Measurements from ENCODE around the gene EPSTI1. TPM values are rescaled to one million over a fixed set of nuclear protein-coding genes. Genes with fewer than 3 reads are reported as not detected.

Gene EPSTI1
- polyA plus RNA-seq, 1 donor = 85.1 TPM

DNA sequence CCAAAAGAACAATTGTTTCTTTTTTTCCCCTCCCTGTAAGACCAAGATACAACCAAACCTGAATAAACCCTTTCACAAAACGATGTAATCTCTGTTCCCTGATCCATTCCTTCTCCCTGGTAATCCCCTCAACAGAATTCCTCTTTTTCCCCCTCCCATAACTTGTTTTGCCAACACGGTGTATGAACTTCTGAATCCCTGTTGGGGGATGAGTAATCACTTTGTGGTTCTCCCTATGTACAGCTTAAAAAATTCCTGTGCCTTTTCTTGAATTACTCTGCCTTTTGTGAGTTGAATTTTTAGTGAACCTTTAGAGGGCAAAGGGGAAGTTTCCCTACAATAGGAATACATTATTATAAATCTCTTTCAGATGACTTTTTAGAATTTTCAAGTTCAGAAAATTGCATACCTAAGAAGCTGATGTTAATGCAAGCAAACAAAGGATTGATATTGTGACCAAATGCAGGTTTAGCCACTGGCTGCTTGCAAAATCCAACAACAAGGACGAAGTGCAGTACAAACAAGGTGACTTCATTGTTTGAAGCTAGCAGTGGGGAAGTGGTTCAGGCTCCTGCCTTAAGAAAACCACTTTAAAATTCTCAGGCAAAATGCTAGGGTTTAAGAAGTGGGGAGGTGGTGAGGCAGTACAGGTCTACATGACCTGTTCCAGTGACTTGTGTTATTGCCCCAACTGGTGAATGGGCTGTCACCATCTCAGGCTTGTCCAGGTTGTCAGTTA, 15.0 kb upstream of the EPSTI1 start:
- Histone ChIP-seq H3K9me3 (ENCODE audit: control insufficient read depth, low read depth, low read length) (no peaks in the 10 kb centered on the region), H3K27me3 (ENCODE audit: control insufficient read depth, insufficient read depth, low read length) (no peaks in the 10 kb centered on the region), H3K4me1 (ENCODE audit: control insufficient read depth, insufficient read depth, low read length) (no peaks in the 10 kb centered on the region), H3K4me3 (ENCODE audit: low read length) (no peak overlapping the region), H3K36me3 (ENCODE audit: control insufficient read depth, insufficient read depth, low read length) (no peaks in the 10 kb centered on the region), H3K27ac (ENCODE audit: low read length) (no peak overlapping the region)
- 67% methylated on average over 1 of the region's 3 CpGs for WGBS (ENCODE audit: insufficient coverage, low lambda C conversion rate)
- DNase-seq = peak in 1 of 2 donors; percentile 33

DNA sequence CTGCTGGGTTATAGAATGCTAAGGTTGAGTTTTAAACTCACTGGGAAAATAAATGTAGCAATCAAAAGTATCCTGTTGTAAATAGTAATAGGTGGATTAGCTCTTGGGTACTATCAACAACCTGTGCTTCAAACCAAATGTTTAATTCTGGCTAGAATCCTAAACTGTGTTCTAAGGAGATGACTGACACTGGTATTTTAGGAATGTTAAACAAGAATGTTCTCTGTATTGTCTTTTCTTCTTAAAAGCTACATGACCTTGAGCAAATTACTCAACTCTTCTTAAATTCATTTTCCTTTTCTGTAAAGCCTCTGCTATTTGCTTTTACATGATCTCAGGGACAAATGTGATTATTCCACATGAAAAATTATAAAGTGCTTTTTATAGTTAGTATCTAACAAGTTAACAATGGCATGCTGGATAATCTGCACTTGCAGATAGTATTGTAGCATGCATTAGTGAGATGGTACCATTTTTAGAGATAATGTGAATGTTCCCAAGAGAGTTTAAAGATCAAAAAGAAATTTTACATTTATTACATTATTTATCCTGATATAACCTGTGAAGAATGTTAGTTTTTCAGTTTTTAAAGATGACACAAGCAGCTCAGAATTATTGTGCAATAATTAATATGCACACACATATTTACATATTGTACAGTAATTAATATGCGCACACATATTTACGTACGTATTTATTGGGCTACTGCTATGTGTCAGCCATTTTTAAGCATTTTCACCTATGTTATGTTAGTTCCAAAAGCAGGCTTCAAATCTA, 13.6 kb upstream of the EPSTI1 start:
- Histone ChIP-seq H3K27me3 (ENCODE audit: control insufficient read depth, insufficient read depth, low read length) (no peaks in the 10 kb centered on the region), H3K9me3 (ENCODE audit: control insufficient read depth, low read depth, low read length) (no peaks in the 10 kb centered on the region), H3K4me3 (ENCODE audit: low read length) (no peak overlapping the region), H3K4me1 (ENCODE audit: control insufficient read depth, insufficient read depth, low read length) (no peaks in the 10 kb centered on the region), H3K36me3 (ENCODE audit: control insufficient read depth, insufficient read depth, low read length) (no peaks in the 10 kb centered on the region), H3K27ac (ENCODE audit: low read length) (no peak overlapping the region)
- DNase-seq = no peak
- 91% methylated on average over 3 of the region's 3 CpGs for WGBS (ENCODE audit: insufficient coverage, low lambda C conversion rate)

DNA sequence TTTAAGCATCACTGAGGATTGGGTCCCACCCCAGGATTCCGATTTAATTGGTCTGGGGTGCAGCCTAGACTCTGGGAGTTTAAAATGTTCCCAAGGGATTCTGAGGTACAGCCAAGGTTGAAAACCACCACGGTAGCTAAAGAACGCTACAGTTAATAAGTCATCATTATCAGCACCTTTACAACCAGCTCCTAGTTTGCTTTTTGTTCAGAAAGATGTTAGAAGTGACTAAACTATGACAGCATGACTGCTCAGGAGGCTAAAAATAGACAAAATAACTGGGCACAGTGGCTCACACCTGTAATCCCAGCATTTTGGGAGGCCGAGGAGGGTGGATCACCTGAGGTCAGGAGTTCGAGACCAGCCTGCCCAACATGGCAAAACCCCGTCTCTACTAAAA, 11.7 kb upstream of the EPSTI1 start:
- H3K27me3 ChIP-seq (ENCODE audit: control insufficient read depth, insufficient read depth, low read length) = no peaks in the 10 kb centered on the region
- H3K4me3 ChIP-seq (ENCODE audit: low read length) = no peak overlapping the region
- no peak for DNase-seq
- H3K9me3 ChIP-seq (ENCODE audit: control insufficient read depth, low read depth, low read length) = no peaks in the 10 kb centered on the region
- H3K27ac ChIP-seq (ENCODE audit: low read length) = no peak overlapping the region
- no peaks in the 10 kb centered on the region for H3K4me1 ChIP-seq (ENCODE audit: control insufficient read depth, insufficient read depth, low read length)
- WGBS (ENCODE audit: insufficient coverage, low lambda C conversion rate) = no CpG with 5 or more reads among the region's 6 CpGs
- no peaks in the 10 kb centered on the region for H3K36me3 ChIP-seq (ENCODE audit: control insufficient read depth, insufficient read depth, low read length)

DNA sequence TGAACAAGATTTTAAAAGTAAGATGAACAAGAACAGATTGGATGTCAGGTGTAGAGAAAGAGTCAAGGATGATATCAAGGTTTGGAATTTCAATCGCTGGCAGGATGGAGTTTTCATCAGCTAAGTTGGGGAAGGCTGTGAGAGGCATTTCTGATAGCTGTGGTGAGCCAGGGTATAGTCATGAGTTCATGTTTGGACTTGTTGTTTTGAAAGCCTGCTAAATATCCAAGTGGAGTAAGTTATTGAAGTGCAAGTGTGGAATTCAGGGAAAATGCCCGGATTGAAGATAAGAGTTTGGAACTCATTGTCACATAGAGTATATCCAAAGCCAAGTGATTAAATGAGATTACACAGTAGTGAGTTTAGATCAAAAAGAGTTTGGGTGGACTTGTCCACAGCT, 11.0 kb upstream of the EPSTI1 start:
- Histone ChIP-seq H3K4me1 (ENCODE audit: control insufficient read depth, insufficient read depth, low read length) (no peaks in the 10 kb centered on the region), H3K4me3 (ENCODE audit: low read length) (no peak overlapping the region), H3K27ac (ENCODE audit: low read length) (no peak overlapping the region), H3K9me3 (ENCODE audit: control insufficient read depth, low read depth, low read length) (no peaks in the 10 kb centered on the region), H3K27me3 (ENCODE audit: control insufficient read depth, insufficient read depth, low read length) (no peaks in the 10 kb centered on the region), H3K36me3 (ENCODE audit: control insufficient read depth, insufficient read depth, low read length) (no peaks in the 10 kb centered on the region)
- no CpG with 5 or more reads among the region's 2 CpGs for WGBS (ENCODE audit: insufficient coverage, low lambda C conversion rate)
- no peak for DNase-seq

DNA sequence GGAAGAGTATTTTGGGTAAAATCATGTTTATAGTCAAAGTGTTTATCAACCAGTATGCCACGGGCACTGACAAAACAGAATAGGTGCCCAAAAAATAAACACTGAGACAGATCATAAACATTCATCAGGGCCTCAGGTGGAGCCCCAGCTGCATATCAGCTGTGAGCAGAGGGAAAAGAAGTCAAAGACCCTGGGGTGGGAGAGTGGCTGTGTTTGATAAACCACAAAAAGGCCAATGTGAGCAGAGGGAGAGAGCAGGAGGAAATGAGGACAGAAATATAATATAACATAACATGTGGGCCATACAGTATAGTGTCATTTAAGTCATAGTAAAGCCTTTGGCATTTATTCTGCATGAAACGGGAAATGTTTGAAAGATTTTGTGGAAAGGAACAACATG, 10.0 kb upstream of the EPSTI1 start:
- Histone ChIP-seq H3K4me1 (ENCODE audit: control insufficient read depth, insufficient read depth, low read length) (no peaks in the 10 kb centered on the region), H3K9me3 (ENCODE audit: control insufficient read depth, low read depth, low read length) (no peaks in the 10 kb centered on the region), H3K27ac (ENCODE audit: low read length) (no peak overlapping the region), H3K27me3 (ENCODE audit: control insufficient read depth, insufficient read depth, low read length) (no peaks in the 10 kb centered on the region), H3K36me3 (ENCODE audit: control insufficient read depth, insufficient read depth, low read length) (no peaks in the 10 kb centered on the region), H3K4me3 (ENCODE audit: low read length) (no peak overlapping the region)
- DNase-seq = no peak
- WGBS (ENCODE audit: insufficient coverage, low lambda C conversion rate) = 100% methylated on average over 1 of the region's 2 CpGs

DNA sequence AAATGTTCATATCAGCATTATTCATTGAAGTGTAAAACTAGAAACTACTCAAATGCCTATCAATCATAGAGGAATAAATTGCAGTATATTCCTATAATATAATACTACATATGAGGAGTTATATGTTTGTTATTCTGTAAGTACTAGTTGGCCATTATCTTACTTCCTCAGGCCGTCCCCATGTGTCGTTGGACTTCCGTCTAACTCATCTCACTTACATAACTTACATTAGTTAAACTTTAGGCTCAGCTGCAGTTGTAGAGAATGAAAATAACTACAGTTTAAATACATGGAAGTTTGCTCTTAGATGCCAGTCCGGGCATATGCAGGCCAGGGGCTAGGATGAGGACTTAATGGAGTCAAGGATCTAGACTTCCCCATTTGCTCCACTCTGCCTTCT, 8.6 kb upstream of the EPSTI1 start:
- no peak for DNase-seq
- Histone ChIP-seq H3K27me3 (ENCODE audit: control insufficient read depth, insufficient read depth, low read length) (no peaks in the 10 kb centered on the region), H3K27ac (ENCODE audit: low read length) (no peak overlapping the region), H3K4me3 (ENCODE audit: low read length) (no peak overlapping the region), H3K9me3 (ENCODE audit: control insufficient read depth, low read depth, low read length) (no peaks in the 10 kb centered on the region), H3K36me3 (ENCODE audit: control insufficient read depth, insufficient read depth, low read length) (no peaks in the 10 kb centered on the region), H3K4me1 (ENCODE audit: control insufficient read depth, insufficient read depth, low read length) (no peaks in the 10 kb centered on the region)
- no CpG with 5 or more reads among the region's 4 CpGs for WGBS (ENCODE audit: insufficient coverage, low lambda C conversion rate)

DNA sequence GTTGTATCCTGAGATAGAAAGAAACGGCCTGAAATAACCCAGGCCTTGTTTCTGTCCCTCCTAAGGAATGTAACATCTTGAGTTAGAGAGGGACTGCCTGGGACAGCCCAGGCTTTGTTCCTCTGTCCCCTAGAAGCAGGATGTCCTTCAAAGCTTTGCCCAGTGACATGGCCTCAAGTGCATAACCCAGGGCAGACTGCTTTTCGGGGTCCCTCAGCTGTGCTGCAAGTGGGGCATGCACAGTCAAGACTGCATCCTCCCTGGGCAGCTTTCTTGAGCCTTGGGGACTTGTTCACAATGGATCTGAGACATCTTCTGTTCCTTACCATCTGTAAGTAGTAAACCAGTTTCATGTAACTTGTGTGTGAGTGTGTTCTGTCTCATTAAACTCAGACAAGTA, 7.5 kb upstream of the EPSTI1 start:
- WGBS (ENCODE audit: insufficient coverage, low lambda C conversion rate) = no CpG with 5 or more reads among the region's 2 CpGs
- H3K4me1 ChIP-seq (ENCODE audit: control insufficient read depth, insufficient read depth, low read length) = no peaks in the 10 kb centered on the region
- DNase-seq = no peak

DNA sequence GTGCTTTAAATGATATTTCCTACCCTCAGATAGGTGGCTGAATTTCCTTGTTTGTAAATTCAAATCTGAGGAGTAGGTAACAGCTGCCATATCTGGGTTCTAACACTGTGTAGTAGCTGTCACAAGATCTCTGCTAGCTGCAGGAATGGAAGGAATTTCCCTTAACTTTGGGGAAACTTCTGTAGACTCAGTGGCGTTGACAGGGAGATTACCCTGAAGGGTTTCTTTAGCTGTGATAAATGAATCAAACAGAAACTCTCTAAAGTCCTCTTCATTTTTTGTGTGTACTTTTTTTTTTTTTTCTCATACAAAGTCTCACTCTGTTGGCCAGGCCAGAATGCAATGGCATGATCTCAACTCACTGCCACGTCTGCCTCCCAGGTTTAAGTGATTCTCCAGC, 5.3 kb upstream of the EPSTI1 start:
- DNase-seq = no peak
- no peak overlapping the region for H3K27ac ChIP-seq (ENCODE audit: low read length)
- H3K9me3 ChIP-seq (ENCODE audit: control insufficient read depth, low read depth, low read length) = no peaks in the 10 kb centered on the region
- H3K4me3 ChIP-seq (ENCODE audit: low read length) = no peak overlapping the region
- no peaks in the 10 kb centered on the region for H3K27me3 ChIP-seq (ENCODE audit: control insufficient read depth, insufficient read depth, low read length)
- no peaks in the 10 kb centered on the region for H3K36me3 ChIP-seq (ENCODE audit: control insufficient read depth, insufficient read depth, low read length)
- no CpG with 5 or more reads among the region's 2 CpGs for WGBS (ENCODE audit: insufficient coverage, low lambda C conversion rate)
- H3K4me1 ChIP-seq (ENCODE audit: control insufficient read depth, insufficient read depth, low read length) = peaks cover 8% of the 10 kb centered on the region

More for the DNA sequence above, 7.5 kb upstream of the EPSTI1 start:
- no peak overlapping the region for H3K27ac ChIP-seq (ENCODE audit: low read length)
- no peaks in the 10 kb centered on the region for H3K36me3 ChIP-seq (ENCODE audit: control insufficient read depth, insufficient read depth, low read length)
- no peak overlapping the region for H3K4me3 ChIP-seq (ENCODE audit: low read length)
- no peaks in the 10 kb centered on the region for H3K27me3 ChIP-seq (ENCODE audit: control insufficient read depth, insufficient read depth, low read length)
- no peaks in the 10 kb centered on the region for H3K9me3 ChIP-seq (ENCODE audit: control insufficient read depth, low read depth, low read length)

DNA sequence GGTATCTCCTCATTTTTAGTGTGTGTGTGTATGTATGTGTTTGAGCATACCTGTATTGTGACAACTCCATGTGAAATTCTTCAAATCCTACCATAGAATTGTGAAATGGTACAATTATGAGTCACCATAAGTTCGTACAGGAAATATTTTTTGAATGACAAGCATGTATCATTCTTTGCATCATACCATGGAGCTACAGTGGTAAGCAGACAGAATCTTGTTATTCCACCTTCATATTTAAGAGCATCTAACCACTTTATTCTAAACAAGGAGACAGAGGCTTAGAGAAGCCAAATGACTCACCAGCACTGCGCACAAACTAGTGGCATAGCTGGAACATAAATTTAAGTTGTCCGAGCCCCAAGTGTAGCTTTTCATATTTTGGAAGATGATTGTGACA, 4.5 kb upstream of the EPSTI1 start:
- Histone ChIP-seq H3K4me1 (ENCODE audit: control insufficient read depth, insufficient read depth, low read length) (peaks cover 9% of the 10 kb centered on the region), H3K4me3 (ENCODE audit: low read length) (no peak overlapping the region), H3K36me3 (ENCODE audit: control insufficient read depth, insufficient read depth, low read length) (no peaks in the 10 kb centered on the region), H3K9me3 (ENCODE audit: control insufficient read depth, low read depth, low read length) (no peaks in the 10 kb centered on the region), H3K27ac (ENCODE audit: low read length) (no peak overlapping the region), H3K27me3 (ENCODE audit: control insufficient read depth, insufficient read depth, low read length) (no peaks in the 10 kb centered on the region)
- DNase-seq = no peak
- 80% methylated on average over 1 of the region's 3 CpGs for WGBS (ENCODE audit: insufficient coverage, low lambda C conversion rate)

DNA sequence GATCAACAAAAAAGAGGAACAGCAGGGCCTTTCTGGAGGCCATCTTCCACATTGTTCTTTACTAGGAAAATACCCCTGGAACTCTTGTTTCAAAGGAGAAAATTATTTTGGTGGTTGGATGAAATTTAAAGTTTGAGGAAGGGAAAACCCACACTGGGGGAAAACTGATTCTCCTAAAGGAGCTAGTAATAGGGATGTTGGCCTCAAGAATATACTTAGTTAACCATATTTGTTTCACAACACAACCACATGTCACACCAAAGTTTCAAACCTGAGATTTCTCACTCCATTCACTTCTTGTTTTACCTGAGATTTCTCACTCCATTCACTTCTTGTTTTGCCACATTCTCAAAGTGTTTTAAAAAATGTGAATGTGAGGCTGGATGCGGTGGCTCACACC, 2.8 kb upstream of the EPSTI1 start:
- Histone ChIP-seq H3K4me1 (ENCODE audit: control insufficient read depth, insufficient read depth, low read length) (peaks cover 13% of the 10 kb centered on the region), H3K4me3 (ENCODE audit: low read length) (no peak overlapping the region), H3K9me3 (ENCODE audit: control insufficient read depth, low read depth, low read length) (no peaks in the 10 kb centered on the region), H3K36me3 (ENCODE audit: control insufficient read depth, insufficient read depth, low read length) (no peaks in the 10 kb centered on the region), H3K27ac (ENCODE audit: low read length) (no peak overlapping the region), H3K27me3 (ENCODE audit: control insufficient read depth, insufficient read depth, low read length) (no peaks in the 10 kb centered on the region)
- no CpG with 5 or more reads among the region's 1 CpG for WGBS (ENCODE audit: insufficient coverage, low lambda C conversion rate)
- no peak for DNase-seq

DNA sequence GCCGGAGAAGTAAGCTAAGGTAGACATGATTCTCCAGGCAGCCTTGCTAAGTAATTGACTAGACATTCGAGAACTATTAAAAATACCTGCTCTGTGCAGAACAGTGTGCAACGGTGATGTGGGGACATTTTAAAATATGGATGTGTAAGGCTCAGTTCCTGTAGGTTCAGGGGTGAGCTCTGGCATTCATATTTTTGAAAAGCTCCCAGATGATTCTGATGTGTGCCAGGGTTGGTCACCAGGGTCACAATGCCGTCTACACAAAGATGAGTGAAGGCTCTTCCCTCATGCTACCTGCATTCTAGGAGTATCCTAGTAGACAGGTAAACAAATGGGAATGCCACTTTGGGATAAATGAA, 702 bp upstream of the EPSTI1 start:
- H3K27me3 ChIP-seq (ENCODE audit: control insufficient read depth, insufficient read depth, low read length) = no peaks in the 10 kb centered on the region
- peak overlapping the region; percentile 83 for H3K4me3 ChIP-seq (ENCODE audit: low read length)
- peak overlapping the region; percentile 99 for H3K27ac ChIP-seq (ENCODE audit: low read length)
- no peak for DNase-seq
- H3K9me3 ChIP-seq (ENCODE audit: control insufficient read depth, low read depth, low read length) = no peaks in the 10 kb centered on the region
- no peaks in the 10 kb centered on the region for H3K36me3 ChIP-seq (ENCODE audit: control insufficient read depth, insufficient read depth, low read length)
- H3K4me1 ChIP-seq (ENCODE audit: control insufficient read depth, insufficient read depth, low read length) = peaks cover 13% of the 10 kb centered on the region
- no CpG with 5 or more reads among the region's 4 CpGs for WGBS (ENCODE audit: insufficient coverage, low lambda C conversion rate)
